ENCODE measurements around the gene ZNF471.

DNA sequence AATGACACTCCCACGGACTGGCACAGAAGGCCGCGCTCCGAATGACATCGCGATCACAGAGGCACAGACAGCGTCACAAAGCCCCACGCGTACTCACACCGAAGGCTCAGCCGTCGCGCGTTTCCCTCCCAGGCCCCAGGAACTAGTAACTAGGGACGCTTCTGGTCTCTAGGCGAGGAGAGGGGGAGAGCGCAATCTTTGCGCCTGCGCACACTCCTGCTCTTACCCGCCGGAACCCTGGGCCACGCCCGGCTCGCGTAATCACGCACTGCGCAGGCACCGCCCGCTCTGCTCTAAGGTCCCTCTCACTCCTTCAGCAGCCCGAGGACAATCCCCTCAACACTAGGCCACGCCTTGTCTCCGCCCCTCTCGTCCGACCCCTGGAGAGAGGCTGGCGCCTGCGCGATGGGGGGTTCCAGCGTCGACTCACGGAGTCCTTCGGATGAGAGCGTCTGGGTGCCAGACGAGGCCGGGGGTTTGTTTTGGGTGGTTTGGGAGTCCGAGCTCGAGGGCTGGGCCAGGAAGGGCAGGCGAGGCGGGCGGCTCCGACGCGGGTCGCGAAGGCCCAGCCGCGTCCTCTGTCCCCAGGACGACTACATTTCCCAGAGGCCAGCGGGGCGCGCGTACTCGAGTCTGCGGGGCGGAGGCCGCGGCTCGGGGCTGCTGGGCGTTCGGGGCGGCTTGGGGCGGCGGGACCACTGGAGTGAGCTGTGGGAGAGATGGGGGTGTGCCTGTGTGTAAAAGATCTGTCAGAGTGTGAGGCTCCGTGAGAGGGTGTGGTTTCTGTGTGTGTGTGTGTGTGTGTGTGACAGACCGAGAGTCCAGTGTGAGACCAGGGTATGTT, at the start of gene ZNF471:
- TF ChIP-seq, protein P1, sequence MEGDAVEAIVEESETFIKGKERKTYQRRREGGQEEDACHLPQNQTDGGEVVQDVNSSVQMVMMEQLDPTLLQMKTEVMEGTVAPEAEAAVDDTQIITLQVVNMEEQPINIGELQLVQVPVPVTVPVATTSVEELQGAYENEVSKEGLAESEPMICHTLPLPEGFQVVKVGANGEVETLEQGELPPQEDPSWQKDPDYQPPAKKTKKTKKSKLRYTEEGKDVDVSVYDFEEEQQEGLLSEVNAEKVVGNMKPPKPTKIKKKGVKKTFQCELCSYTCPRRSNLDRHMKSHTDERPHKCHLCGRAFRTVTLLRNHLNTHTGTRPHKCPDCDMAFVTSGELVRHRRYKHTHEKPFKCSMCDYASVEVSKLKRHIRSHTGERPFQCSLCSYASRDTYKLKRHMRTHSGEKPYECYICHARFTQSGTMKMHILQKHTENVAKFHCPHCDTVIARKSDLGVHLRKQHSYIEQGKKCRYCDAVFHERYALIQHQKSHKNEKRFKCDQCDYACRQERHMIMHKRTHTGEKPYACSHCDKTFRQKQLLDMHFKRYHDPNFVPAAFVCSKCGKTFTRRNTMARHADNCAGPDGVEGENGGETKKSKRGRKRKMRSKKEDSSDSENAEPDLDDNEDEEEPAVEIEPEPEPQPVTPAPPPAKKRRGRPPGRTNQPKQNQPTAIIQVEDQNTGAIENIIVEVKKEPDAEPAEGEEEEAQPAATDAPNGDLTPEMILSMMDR (IDR thresholded peaks at IDR 0.05; ENCODE audit: poor library complexity) = no peak
- TF ChIP-seq EZH2phosphoT487 (IDR thresholded peaks at IDR 0.05; ENCODE audit: low read depth, severe bottlenecking, unreplicated experiment) = no peak
- no peak for TF ChIP-seq EZH2 (IDR thresholded peaks at IDR 0.05; ENCODE audit: borderline replicate concordance)
